Measurements from ENCODE around the gene CDV3. TPM values are rescaled to one million over a fixed set of nuclear protein-coding genes. Genes with fewer than 3 reads are reported as not detected.
"Not testable (repeated sequence)": the region's sequence is repeated elsewhere in the genome, so short reads cannot be mapped to it uniquely, and the experiment has no call there.

The CDV3 gene
- total RNA-seq, 1 donor from 2014 or later: 227 TPM

GRCh38 chr3:133531981-133532380 is 41.5 kb upstream of the CDV3 start:
- ATAC-seq (ENCODE audit: low read depth) (no peak), DNase-seq (no peak)
- no peaks in the 10 kb centered on the region for H3K36me3 Mint-ChIP-seq (ENCODE audit: low read depth)
- no peak overlapping the region for H3K4me3 Mint-ChIP-seq
- no peak for TF ChIP-seq CTCF (IDR thresholded peaks at IDR 0.05)
- ChIA-PET POLR2A (no interaction called here), CTCF (interaction anchor here (1.3 kb wide), 1 partner anchor 9 kb away, joined by 3 read pairs; no protein-coding TSS in a partner anchor)
- intact Hi-C loops (cut with micrococcal nuclease): no loop called here
- no peaks in the 10 kb centered on the region for H3K27me3 Mint-ChIP-seq
- H3K9me3 Mint-ChIP-seq: no peaks in the 10 kb centered on the region
- H3K27ac Mint-ChIP-seq: no peak overlapping the region
- no peaks in the 10 kb centered on the region for H3K4me1 Mint-ChIP-seq

GRCh38 chr3:133532951-133533350 is 40.5 kb upstream of the CDV3 start:
- Mint-ChIP-seq H3K4me3 (no peak overlapping the region), H3K27me3 (no peaks in the 10 kb centered on the region), H3K4me1 (no peaks in the 10 kb centered on the region), H3K36me3 (ENCODE audit: low read depth) (no peaks in the 10 kb centered on the region), H3K9me3 (peaks cover 1% of the 10 kb centered on the region), H3K27ac (no peak overlapping the region)
- CTCF ChIA-PET: interaction anchor here (1.3 kb wide), 1 partner anchor 8 kb away, joined by 3 read pairs; no protein-coding TSS in a partner anchor
- intact Hi-C loops (cut with micrococcal nuclease): no loop called here
- no peak for DNase-seq
- no peak for TF ChIP-seq CTCF (IDR thresholded peaks at IDR 0.05)
- POLR2A ChIA-PET: interaction anchor here (0.7 kb wide), 1 partner anchor 114 kb away, joined by 3 read pairs; no protein-coding TSS in a partner anchor
- no peak for ATAC-seq (ENCODE audit: low read depth)

GRCh38 chr3:133535971-133536881 is 37.3 kb upstream of the CDV3 start:
- CTCF ChIA-PET: no interaction called here

GRCh38 chr3:133537131-133537530 is 36.4 kb upstream of the CDV3 start:
- intact Hi-C loops (cut with micrococcal nuclease); ATAC-seq (ENCODE audit: low read depth): not testable (repeated sequence)
- POLR2A ChIA-PET: interaction anchor here (1.1 kb wide), 1 partner anchor 12 kb away, joined by 5 read pairs; no protein-coding TSS in a partner anchor

More at GRCh38 chr3:133535971-133536881, 37.3 kb upstream of the CDV3 start:
- Mint-ChIP-seq H3K27me3 (no peaks in the 10 kb centered on the region), H3K36me3 (ENCODE audit: low read depth) (no peaks in the 10 kb centered on the region), H3K9me3 (peaks cover 6% of the 10 kb centered on the region), H3K4me3 (no peak overlapping the region), H3K27ac (no peak overlapping the region), H3K4me1 (peaks cover 1% of the 10 kb centered on the region)
- intact Hi-C loops (cut with micrococcal nuclease): no loop called here
- POLR2A ChIA-PET: interaction anchor here (0.7 to 1.1 kb wide), 2 partner anchors 13 to 36 kb away, joined by 5 to 6 read pairs; no protein-coding TSS in a partner anchor
- no peak for DNase-seq
- no peak for TF ChIP-seq CTCF (IDR thresholded peaks at IDR 0.05)
- ATAC-seq (ENCODE audit: low read depth): no peak

GRCh38 chr3:133538154-133538553 is 35.3 kb upstream of the CDV3 start:
- H3K4me1 Mint-ChIP-seq: peaks cover 2% of the 10 kb centered on the region
- TF ChIP-seq CTCF (IDR thresholded peaks at IDR 0.05): no peak
- ChIA-PET POLR2A (no interaction called here), CTCF (no interaction called here)
- DNase-seq (no peak), ATAC-seq (ENCODE audit: low read depth) (no peak)
- intact Hi-C loops (cut with micrococcal nuclease): no loop called here
- no peaks in the 10 kb centered on the region for H3K36me3 Mint-ChIP-seq (ENCODE audit: low read depth)
- H3K27ac Mint-ChIP-seq: no peak overlapping the region
- no peaks in the 10 kb centered on the region for H3K27me3 Mint-ChIP-seq
- H3K4me3 Mint-ChIP-seq: no peak overlapping the region
- H3K9me3 Mint-ChIP-seq: peaks cover 6% of the 10 kb centered on the region

More at GRCh38 chr3:133537131-133537530, 36.4 kb upstream of the CDV3 start:
- H3K36me3 Mint-ChIP-seq (ENCODE audit: low read depth); CTCF ChIA-PET; H3K27me3 Mint-ChIP-seq; H3K4me3 Mint-ChIP-seq; DNase-seq; H3K4me1 Mint-ChIP-seq; H3K27ac Mint-ChIP-seq; H3K9me3 Mint-ChIP-seq: not testable (repeated sequence)
